K562 (cell line): ENCODE results near the gene ARHGEF16. TPM values are rescaled to one million over a fixed set of nuclear protein-coding genes. Genes with fewer than 3 reads are reported as not detected.

Experiments
- ELF4 ChIP-seq: fragments of 450-650 bp; formaldehyde crosslinking; IDR thresholded peaks from 2 replicates; pipeline ENCODE4 v1.4.0; 2022; ENCODE audit warnings: missing genetic modification characterization
- FIP1L1 ChIP-seq: fragments of 200-400 bp; formaldehyde crosslinking; IDR thresholded peaks from 2 replicates; pipeline ENCODE4 v1.6.1; 2018; ENCODE audit warnings: mild to moderate bottlenecking, low read depth, low read length; ENCODE audit not compliant: poor library complexity, severe bottlenecking
- SMAD2 ChIP-seq: fragments of 150-350 bp; IDR thresholded peaks from 2 replicates; pipeline ENCODE4 v1.6.1; 2014; ENCODE audit warnings: low read depth, mild to moderate bottlenecking, low read length
- ZNF165 ChIP-seq: fragments of 250-450 bp; sonication (Bioruptor Pico); IDR thresholded peaks from 2 replicates; pipeline ENCODE4 v1.4.0; 2020; ENCODE audit warnings: borderline replicate concordance
- polyA plus RNA-seq, 8 experiments: library from polyadenylated mRNA; depleted of rRNA in 4 of 8; stranded (reverse) in 5 of 8; unstranded in 3 of 8; fragments of >200 nt; fragmentation: Nextera tagmentation in 2 of 8; fragmentation: Illumina TruSeq in 1 of 8; extraction: Ambion mirVana in 2 of 8; extraction: Trizol in 1 of 8; gene quantifications; 2 replicates each; pipeline versions ENCODE4 v1.2.1 to v1.2.3, GENCODE V29; 2011 to 2014; ENCODE audit warnings: inconsistent platforms in 1 of 8, missing spikeins in 1 of 8
- total RNA-seq, 7 experiments: library from RNA; depleted of rRNA in 6 of 7; stranded (reverse); fragments of >200 nt in 6 of 7; fragmentation: Illumina TruSeq in 2 of 7; extraction: Trizol in 2 of 7; gene quantifications; 2 replicates each; pipeline versions ENCODE4 v1.2.1 to v1.2.3, GENCODE V29; 2011 to 2021; ENCODE audit warnings: low replicate concordance in 1 of 7
- TF ChIP-seq, protein P1 (sequence below): fragments of 450-650 bp; formaldehyde crosslinking; IDR thresholded peaks from 2 replicates; pipeline ENCODE4 v1.4.0; 2022; ENCODE audit warnings: missing genetic modification characterization
- TF ChIP-seq, protein P2 (sequence below): fragments of 450-650 bp; IDR thresholded peaks from 2 replicates; pipeline ENCODE4 v1.6.1; 2018; ENCODE audit not compliant: partially characterized antibody

The ARHGEF16 gene
- total and polyA plus RNA-seq, 9 of the 15 experiments (the other 6 are each of a cell fraction or from before 2014, with no cell fraction given): 0.15 to 1.2 (median 0.49) TPM; not detected in 2

DNA sequence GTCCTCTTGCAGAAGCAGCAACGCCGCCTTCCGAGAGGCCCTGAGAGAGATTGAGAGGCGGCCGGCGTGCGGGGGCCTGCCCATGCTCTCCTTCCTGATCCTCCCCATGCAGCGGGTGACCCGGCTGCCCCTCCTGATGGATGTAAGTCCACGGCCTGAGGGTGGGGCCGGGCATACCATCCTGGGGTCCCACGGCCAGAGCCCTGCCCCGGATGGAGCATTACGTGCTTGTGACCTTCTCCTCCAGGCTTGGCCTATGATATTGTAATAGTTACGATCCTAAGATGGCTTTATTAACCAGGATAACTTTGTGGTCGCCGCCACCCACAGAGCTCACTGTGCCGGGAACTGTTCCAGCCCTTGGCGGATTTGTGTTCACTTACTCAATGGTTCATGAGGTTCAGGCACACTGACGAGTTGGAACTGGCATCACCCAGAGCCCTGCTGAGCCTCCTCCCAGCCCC lies 18.9 kb downstream of the ARHGEF16 start (continued):
- TF ChIP-seq, protein P1, sequence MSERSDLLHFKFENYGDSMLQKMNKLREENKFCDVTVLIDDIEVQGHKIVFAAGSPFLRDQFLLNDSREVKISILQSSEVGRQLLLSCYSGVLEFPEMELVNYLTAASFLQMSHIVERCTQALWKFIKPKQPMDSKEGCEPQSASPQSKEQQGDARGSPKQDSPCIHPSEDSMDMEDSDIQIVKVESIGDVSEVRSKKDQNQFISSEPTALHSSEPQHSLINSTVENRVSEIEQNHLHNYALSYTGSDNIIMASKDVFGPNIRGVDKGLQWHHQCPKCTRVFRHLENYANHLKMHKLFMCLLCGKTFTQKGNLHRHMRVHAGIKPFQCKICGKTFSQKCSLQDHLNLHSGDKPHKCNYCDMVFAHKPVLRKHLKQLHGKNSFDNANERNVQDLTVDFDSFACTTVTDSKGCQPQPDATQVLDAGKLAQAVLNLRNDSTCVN (CRISPR knock-in tag): no peak
- TF ChIP-seq, protein P2, sequence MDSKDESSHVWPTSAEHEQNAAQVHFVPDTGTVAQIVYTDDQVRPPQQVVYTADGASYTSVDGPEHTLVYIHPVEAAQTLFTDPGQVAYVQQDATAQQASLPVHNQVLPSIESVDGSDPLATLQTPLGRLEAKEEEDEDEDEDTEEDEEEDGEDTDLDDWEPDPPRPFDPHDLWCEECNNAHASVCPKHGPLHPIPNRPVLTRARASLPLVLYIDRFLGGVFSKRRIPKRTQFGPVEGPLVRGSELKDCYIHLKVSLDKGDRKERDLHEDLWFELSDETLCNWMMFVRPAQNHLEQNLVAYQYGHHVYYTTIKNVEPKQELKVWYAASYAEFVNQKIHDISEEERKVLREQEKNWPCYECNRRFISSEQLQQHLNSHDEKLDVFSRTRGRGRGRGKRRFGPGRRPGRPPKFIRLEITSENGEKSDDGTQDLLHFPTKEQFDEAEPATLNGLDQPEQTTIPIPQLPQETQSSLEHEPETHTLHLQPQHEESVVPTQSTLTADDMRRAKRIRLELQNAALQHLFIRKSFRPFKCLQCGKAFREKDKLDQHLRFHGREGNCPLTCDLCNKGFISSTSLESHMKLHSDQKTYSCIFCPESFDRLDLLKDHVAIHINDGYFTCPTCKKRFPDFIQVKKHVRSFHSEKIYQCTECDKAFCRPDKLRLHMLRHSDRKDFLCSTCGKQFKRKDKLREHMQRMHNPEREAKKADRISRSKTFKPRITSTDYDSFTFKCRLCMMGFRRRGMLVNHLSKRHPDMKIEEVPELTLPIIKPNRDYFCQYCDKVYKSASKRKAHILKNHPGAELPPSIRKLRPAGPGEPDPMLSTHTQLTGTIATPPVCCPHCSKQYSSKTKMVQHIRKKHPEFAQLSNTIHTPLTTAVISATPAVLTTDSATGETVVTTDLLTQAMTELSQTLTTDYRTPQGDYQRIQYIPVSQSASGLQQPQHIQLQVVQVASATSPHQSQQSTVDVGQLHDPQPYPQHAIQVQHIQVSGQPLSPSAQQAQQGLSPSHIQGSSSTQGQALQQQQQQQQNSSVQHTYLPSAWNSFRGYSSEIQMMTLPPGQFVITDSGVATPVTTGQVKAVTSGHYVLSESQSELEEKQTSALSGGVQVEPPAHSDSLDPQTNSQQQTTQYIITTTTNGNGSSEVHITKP: no peak
- no peak for TF ChIP-seq ELF4
- no peak for TF ChIP-seq SMAD2
- no peak for TF ChIP-seq ZNF165
- TF ChIP-seq FIP1L1: no peak
